Activated CD4-positive, alpha-beta memory T cell treated with anti-CD3 and anti-CD28 coated beads, Interleukin-2, amount 10 ng/mL, durations not matched to agents 7 days and 5 days (primary cell): ENCODE data around the gene DDC. TPM values are rescaled to one million over a fixed set of nuclear protein-coding genes. Genes with fewer than 3 reads are reported as not detected.
"Not testable (repeated sequence)": the region's sequence is repeated elsewhere in the genome, so short reads cannot be mapped to it uniquely, and the experiment has no call there.

Source experiments
- CTCF ChIA-PET: fragments of 350-600 bp; sonication (Branson Sonifier 250); formaldehyde crosslinking; loops from one replicate; lab custom pipeline; 2021; ENCODE audit warnings: antibody characterized with exemption, inconsistent platforms; lab: Charles Lee
- POLR2A ChIA-PET: fragments of 350-600 bp; sonication (Branson Sonifier 250); formaldehyde crosslinking; loops from one replicate; lab custom pipeline; 2021; ENCODE audit warnings: antibody characterized with exemption; lab: Charles Lee
- DNase-seq: peaks from one replicate; pipeline ENCODE4 v3.0.0-alpha.2; 2020
- H3K27ac Mint-ChIP-seq: one replicate; pipeline ENCODE4 v1.8.0; 2021; ENCODE audit warnings: mild to moderate bottlenecking, mixed read lengths
- H3K27me3 Mint-ChIP-seq: one replicate; pipeline ENCODE4 v1.8.0; 2021; ENCODE audit warnings: mixed read lengths
- H3K36me3 Mint-ChIP-seq: one replicate; pipeline ENCODE4 v1.8.0; 2021; ENCODE audit warnings: low read depth, mixed read lengths
- H3K4me1 Mint-ChIP-seq: one replicate; pipeline ENCODE4 v1.8.0; 2021; ENCODE audit warnings: mixed read lengths
- H3K4me3 Mint-ChIP-seq: one replicate; pipeline ENCODE4 v1.8.0; 2021; ENCODE audit warnings: mild to moderate bottlenecking, mixed read lengths
- H3K9me3 Mint-ChIP-seq: one replicate; pipeline ENCODE4 v1.8.0; 2021; ENCODE audit warnings: mixed read lengths
- total RNA-seq, 2 experiments: library from RNA; stranded (reverse); gene quantifications; one replicate each; pipeline ENCODE4 v1.2.3, GENCODE V29; 2021

DDC gene
- total RNA-seq, 2 experiments from 2014 or later = not detected

GRCh38 chr7:50559881-50560280, 5.3 kb downstream of the DDC start:
- DNase-seq = no peak
- H3K27ac Mint-ChIP-seq = no peak overlapping the region
- H3K4me1 Mint-ChIP-seq = no peaks in the 10 kb centered on the region
- peaks cover 36% of the 10 kb centered on the region for H3K27me3 Mint-ChIP-seq
- ChIA-PET POLR2A (no interaction called here), CTCF (no interaction called here)
- H3K36me3 Mint-ChIP-seq = no peaks in the 10 kb centered on the region
- H3K9me3 Mint-ChIP-seq = no peaks in the 10 kb centered on the region
- no peak overlapping the region for H3K4me3 Mint-ChIP-seq

- Mint-ChIP-seq H3K36me3 (no peaks in the 10 kb centered on the region), H3K4me1 (no peaks in the 10 kb centered on the region), H3K4me3 (no peak overlapping the region), H3K9me3 (no peaks in the 10 kb centered on the region), H3K27ac (no peak overlapping the region), H3K27me3 (peaks cover 26% of the 10 kb centered on the region)
- DNase-seq = no peak
- ChIA-PET POLR2A (no interaction called here), CTCF (no interaction called here)
Observed at GRCh38 chr7:50558294-50559053, 6.7 kb downstream of the DDC start.

GRCh38 chr7:50557099-50557498, 8.1 kb downstream of the DDC start:
- CTCF ChIA-PET = interaction anchor here (1.0 kb wide), 1 partner anchor 605 kb away, joined by 3 read pairs; no protein-coding TSS in a partner anchor
- no peaks in the 10 kb centered on the region for H3K9me3 Mint-ChIP-seq
- H3K27ac Mint-ChIP-seq = no peak overlapping the region

GRCh38 chr7:50556247-50556991, 8.8 kb downstream of the DDC start:
- Mint-ChIP-seq H3K36me3 (no peaks in the 10 kb centered on the region), H3K4me3 (no peak overlapping the region), H3K4me1 (no peaks in the 10 kb centered on the region), H3K27me3 (peaks cover 23% of the 10 kb centered on the region), H3K9me3 (no peaks in the 10 kb centered on the region), H3K27ac (no peak overlapping the region)
- ChIA-PET CTCF (interaction anchor here (1.0 kb wide), 1 partner anchor 606 kb away, joined by 3 read pairs; no protein-coding TSS in a partner anchor), POLR2A (no interaction called here)
- no peak for DNase-seq

More at GRCh38 chr7:50557099-50557498, 8.1 kb downstream of the DDC start:
- no peaks in the 10 kb centered on the region for H3K36me3 Mint-ChIP-seq
- POLR2A ChIA-PET = no interaction called here
- DNase-seq = no peak
- no peak overlapping the region for H3K4me3 Mint-ChIP-seq
- H3K4me1 Mint-ChIP-seq = no peaks in the 10 kb centered on the region
- peaks cover 26% of the 10 kb centered on the region for H3K27me3 Mint-ChIP-seq

- no peak for DNase-seq
- Mint-ChIP-seq H3K27me3 (peaks cover 22% of the 10 kb centered on the region), H3K4me1 (no peaks in the 10 kb centered on the region), H3K9me3 (no peaks in the 10 kb centered on the region), H3K4me3 (no peak overlapping the region), H3K36me3 (no peaks in the 10 kb centered on the region), H3K27ac (no peak overlapping the region)
- POLR2A ChIA-PET = no interaction called here
- CTCF ChIA-PET = no interaction called here
Observed at GRCh38 chr7:50555594-50556140, 9.5 kb downstream of the DDC start.

GRCh38 chr7:50554431-50555322, 10.5 kb downstream of the DDC start:
- peaks cover 25% of the 10 kb centered on the region for H3K27me3 Mint-ChIP-seq
- H3K27ac Mint-ChIP-seq = no peak overlapping the region
- no peak overlapping the region for H3K4me3 Mint-ChIP-seq
- CTCF ChIA-PET = no interaction called here
- POLR2A ChIA-PET = no interaction called here
- no peaks in the 10 kb centered on the region for H3K36me3 Mint-ChIP-seq
- H3K9me3 Mint-ChIP-seq = no peaks in the 10 kb centered on the region
- no peaks in the 10 kb centered on the region for H3K4me1 Mint-ChIP-seq
- no peak for DNase-seq

GRCh38 chr7:50553973-50554372, 11.2 kb downstream of the DDC start:
- H3K27ac Mint-ChIP-seq = no peak overlapping the region
- no peak overlapping the region for H3K4me3 Mint-ChIP-seq
- no peaks in the 10 kb centered on the region for H3K4me1 Mint-ChIP-seq
- H3K9me3 Mint-ChIP-seq = no peaks in the 10 kb centered on the region
- no peak for DNase-seq
- H3K27me3 Mint-ChIP-seq = peaks cover 23% of the 10 kb centered on the region
- ChIA-PET POLR2A (no interaction called here), CTCF (no interaction called here)
- no peaks in the 10 kb centered on the region for H3K36me3 Mint-ChIP-seq

- ChIA-PET POLR2A (no interaction called here), CTCF (no interaction called here)
- no peak for DNase-seq
- Mint-ChIP-seq H3K9me3 (no peaks in the 10 kb centered on the region), H3K4me3 (no peak overlapping the region), H3K36me3 (no peaks in the 10 kb centered on the region), H3K27ac (no peak overlapping the region), H3K4me1 (peaks cover 6% of the 10 kb centered on the region), H3K27me3 (peaks cover 14% of the 10 kb centered on the region)
Observed at GRCh38 chr7:50552921-50553320, 12.3 kb downstream of the DDC start.

- ChIA-PET POLR2A (no interaction called here), CTCF (no interaction called here)
- no peaks in the 10 kb centered on the region for H3K9me3 Mint-ChIP-seq
- H3K27ac Mint-ChIP-seq = no peak overlapping the region
- H3K36me3 Mint-ChIP-seq = no peaks in the 10 kb centered on the region
- no peak for DNase-seq
- H3K4me1 Mint-ChIP-seq = peaks cover 8% of the 10 kb centered on the region
- peaks cover 12% of the 10 kb centered on the region for H3K27me3 Mint-ChIP-seq
- no peak overlapping the region for H3K4me3 Mint-ChIP-seq
Observed at GRCh38 chr7:50552139-50552538, 13.1 kb downstream of the DDC start.

GRCh38 chr7:50545613-50546012, 19.6 kb downstream of the DDC start:
- H3K27ac Mint-ChIP-seq, H3K27me3 Mint-ChIP-seq, H3K36me3 Mint-ChIP-seq, CTCF ChIA-PET, DNase-seq, H3K4me3 Mint-ChIP-seq, POLR2A ChIA-PET, H3K9me3 Mint-ChIP-seq: not testable (repeated sequence)
- peaks cover 11% of the 10 kb centered on the region for H3K4me1 Mint-ChIP-seq

- DNase-seq = no peak
- Mint-ChIP-seq H3K4me1 (peaks cover 11% of the 10 kb centered on the region), H3K36me3 (no peaks in the 10 kb centered on the region), H3K27me3 (peaks cover 5% of the 10 kb centered on the region), H3K4me3 (no peak overlapping the region), H3K27ac (no peak overlapping the region), H3K9me3 (no peaks in the 10 kb centered on the region)
- ChIA-PET POLR2A (no interaction called here), CTCF (no interaction called here)
Observed at GRCh38 chr7:50544992-50545391, 20.2 kb downstream of the DDC start.

GRCh38 chr7:50543776-50544442, 21.3 kb downstream of the DDC start:
- Mint-ChIP-seq H3K4me1 (peaks cover 11% of the 10 kb centered on the region), H3K36me3 (no peaks in the 10 kb centered on the region), H3K9me3 (no peaks in the 10 kb centered on the region), H3K27me3 (peaks cover 3% of the 10 kb centered on the region), H3K4me3 (no peak overlapping the region), H3K27ac (no peak overlapping the region)
- ChIA-PET POLR2A (no interaction called here), CTCF (no interaction called here)
- no peak for DNase-seq
